AG04449 (cell line): ENCODE data around the gene C22orf31.

Experiments
- CTCF ChIA-PET: fragments of 350-600 bp; formaldehyde crosslinking; extraction: SDS; loops from one replicate; lab custom pipeline; 2021; ENCODE audit warnings: antibody characterized with exemption; lab: Yijun Ruan, JAX
- POLR2A ChIA-PET: fragments of 400-600, 350-600 bp; formaldehyde crosslinking; extraction: SDS; loops from one replicate; lab custom pipeline; 2020; ENCODE audit warnings: antibody characterized with exemption, inconsistent platforms; lab: Yijun Ruan, JAX
- DNase-seq: peaks from one replicate; pipeline ENCODE4 v3.0.0-alpha.2; 2010; ENCODE audit warnings: low read depth, low spot score
- H3K4me3 ChIP-seq: 2 replicates; pipeline ENCODE4 v1.5.1; 2011; ENCODE audit warnings: low read depth, mild to moderate bottlenecking, control low read depth, low read length
- CTCF ChIP-seq: IDR thresholded peaks from one replicate; pipeline ENCODE4 v1.5.1; 2011; ENCODE audit warnings: mild to moderate bottlenecking, moderate library complexity, low read length, control low read depth, inconsistent platforms; ENCODE audit not compliant: insufficient read depth; ENCODE audit errors: missing control alignments

C22orf31 gene

GRCh38 chr22:29022101-29022817 is 39.4 kb downstream of the C22orf31 start:
- DNase-seq = no peak
- CTCF ChIA-PET = no interaction called here
- TF ChIP-seq CTCF = no peak
- POLR2A ChIA-PET = no interaction called here
- no peak overlapping the region for H3K4me3 ChIP-seq

DNA sequence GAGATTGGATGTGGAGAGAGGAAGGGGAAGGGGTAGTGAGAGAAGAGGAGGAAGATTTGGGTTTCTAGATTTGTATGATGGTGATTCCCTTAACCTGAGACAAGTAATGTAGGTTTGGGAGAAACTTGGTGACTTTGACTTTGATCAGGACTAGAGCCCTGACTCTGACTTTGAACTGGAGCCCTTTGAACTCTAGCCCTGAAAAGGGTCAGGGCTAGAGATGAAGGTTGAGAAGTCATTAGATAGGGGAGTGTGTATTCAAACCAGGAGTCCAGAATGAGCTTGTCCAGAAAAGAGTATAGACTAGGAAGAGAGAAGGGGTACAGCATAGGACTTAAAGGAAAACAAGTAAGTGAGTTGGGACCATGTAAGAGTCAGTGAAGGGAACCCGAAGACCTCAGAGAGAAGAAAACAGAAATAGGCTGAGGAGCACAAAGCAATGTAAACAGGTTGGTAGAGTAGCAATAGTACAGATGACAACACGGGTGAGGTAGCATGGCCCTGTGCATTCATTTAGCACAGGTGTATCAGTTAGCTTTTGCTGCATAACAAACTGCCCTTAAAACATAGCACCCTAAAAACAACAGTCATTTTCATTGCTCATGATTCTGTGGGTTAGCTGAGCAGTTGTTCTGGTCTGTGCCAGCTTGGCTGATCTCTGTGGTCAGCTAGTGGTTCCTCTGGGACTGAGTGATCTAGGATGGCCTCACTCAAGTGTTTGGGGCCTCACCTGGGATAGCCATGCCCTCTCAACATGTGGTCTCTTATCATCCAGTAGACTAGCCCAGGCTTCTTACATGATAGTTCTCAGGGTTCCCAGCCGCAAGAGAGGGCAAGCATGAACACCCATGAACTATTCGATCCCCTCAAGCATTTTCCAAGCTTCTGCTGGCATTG is 43.1 kb downstream of the C22orf31 start:
- POLR2A ChIA-PET = no interaction called here
- no peak overlapping the region for H3K4me3 ChIP-seq
- CTCF ChIA-PET = interaction anchor here (0.9 to 1.3 kb wide), 3 partner anchors 13 to 163 kb away, joined by 3 read pairs; no protein-coding TSS in a partner anchor
- no peak for TF ChIP-seq CTCF
- DNase-seq = no peak

DNA sequence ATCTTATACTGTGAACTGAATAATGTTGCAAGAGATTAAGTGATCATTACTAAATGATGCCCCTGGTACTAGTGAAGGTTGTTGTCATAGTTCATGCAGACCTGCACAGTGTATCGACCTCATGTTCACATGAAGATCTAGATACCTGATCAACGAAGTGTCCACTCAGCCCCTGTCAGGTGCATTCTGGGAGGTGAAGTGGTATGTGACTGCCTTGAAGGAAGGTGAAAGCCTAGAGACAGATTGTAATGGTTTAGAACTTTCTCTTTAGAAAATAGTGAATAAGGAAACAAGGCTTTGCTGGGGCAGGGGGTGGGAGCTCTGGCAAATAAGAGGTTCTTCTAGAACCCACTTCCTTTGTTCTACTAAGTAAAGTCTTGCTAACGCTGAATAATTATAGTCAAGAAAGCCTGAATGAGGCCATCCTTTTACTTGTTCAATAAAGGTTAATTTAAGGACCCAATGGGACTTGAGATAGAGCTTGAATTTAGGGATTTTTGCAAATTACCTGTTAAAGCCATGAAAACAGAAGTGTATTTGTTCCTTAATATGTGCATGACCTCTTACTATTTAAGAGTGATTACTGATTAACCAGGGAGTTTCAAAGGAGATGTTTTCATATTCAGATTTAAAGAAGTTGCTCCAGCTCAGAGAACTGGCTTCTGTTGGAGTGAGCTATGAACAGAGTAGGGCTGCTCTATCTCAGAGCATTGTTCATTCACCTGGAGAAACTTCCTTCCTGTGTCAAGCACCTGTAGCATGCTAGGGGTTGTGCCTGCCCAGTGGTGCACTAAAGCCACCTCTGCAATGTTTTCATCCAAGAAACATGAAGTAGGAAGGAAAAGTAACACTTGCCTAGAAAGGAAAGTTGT is 45.3 kb downstream of the C22orf31 start:
- ChIA-PET CTCF (interaction anchor here (0.8 to 1.3 kb wide), 2 partner anchors 15 to 161 kb away, joined by 3 read pairs; no protein-coding TSS in a partner anchor), POLR2A (no interaction called here)
- H3K4me3 ChIP-seq = no peak overlapping the region
- no peak for DNase-seq
- TF ChIP-seq CTCF = no peak

DNA sequence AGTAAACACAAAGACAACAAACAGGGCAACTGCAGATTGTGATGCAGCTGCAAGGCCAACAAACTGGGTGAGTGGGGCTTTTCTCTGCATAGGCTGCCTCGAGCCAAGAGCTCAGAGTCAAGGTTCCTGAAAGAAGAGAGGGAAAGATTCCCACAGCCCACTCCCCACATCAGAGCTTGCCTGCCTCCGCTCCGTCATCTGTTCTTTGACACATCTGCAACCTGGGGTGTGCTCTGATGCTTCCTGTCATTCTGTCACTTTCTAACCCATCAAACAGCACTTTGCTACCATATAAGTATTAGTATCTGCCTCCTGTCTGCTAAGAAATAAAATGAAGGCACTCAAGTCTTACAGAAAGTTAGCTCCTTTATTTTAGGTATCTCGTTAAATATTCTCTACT is 46.9 kb downstream of the C22orf31 start:
- CTCF ChIA-PET = interaction anchor here (0.6 to 1.7 kb wide), 2 partner anchors 26 to 30 kb away, joined by 3 to 6 read pairs; no protein-coding TSS in a partner anchor
- no peak overlapping the region for H3K4me3 ChIP-seq
- POLR2A ChIA-PET = no interaction called here
- no peak for DNase-seq
- no peak for TF ChIP-seq CTCF

DNA sequence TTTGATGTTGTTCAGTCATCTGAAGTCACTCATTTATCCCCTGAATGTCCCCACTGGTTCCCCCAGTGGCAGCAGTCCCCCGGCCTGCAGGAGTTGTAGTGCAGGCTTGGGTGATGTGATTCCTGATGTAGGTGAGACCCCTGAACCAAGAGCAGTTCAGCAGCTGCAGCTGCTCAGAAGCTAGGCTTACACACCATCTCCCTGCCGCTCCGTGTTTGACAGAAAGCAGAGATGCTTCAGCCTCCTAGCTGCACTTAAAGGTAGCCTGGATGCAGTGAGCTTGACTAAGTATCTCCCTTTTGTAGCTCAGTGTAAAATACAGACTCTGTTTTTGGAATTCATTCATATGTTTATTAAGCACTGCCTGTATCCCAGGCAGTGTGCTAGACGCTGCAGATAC is 47.3 kb downstream of the C22orf31 start:
- TF ChIP-seq CTCF = no peak
- DNase-seq = no peak
- CTCF ChIA-PET = interaction anchor here (1.7 kb wide), 1 partner anchor 26 kb away, joined by 6 read pairs; no protein-coding TSS in a partner anchor
- POLR2A ChIA-PET = no interaction called here
- H3K4me3 ChIP-seq = no peak overlapping the region
